Measurements from ENCODE around the gene FBXO28.

Gene FBXO28

DNA sequence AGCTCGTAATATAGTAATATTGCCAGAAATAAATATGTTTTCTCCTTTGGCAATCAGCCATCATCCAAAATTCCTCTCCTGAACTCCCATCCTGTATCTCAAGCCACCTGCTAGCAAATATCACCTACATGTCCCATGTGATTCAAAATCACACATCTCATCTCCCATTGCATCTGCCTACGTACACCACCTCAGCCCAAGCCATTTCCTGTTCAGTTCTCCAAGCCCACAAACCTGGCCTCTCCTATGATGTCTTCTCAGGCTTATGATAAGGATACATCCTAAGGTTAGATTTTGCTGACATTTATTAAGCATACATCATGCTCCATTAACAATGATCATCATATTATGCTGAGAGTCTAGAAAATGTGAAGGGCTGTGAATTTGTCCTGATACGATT, 37.2 kb downstream of the FBXO28 start:
- DNase-seq (ENCODE audit: low read depth in 2 of 3, low spot score in 1 of 3), result no peak

DNA sequence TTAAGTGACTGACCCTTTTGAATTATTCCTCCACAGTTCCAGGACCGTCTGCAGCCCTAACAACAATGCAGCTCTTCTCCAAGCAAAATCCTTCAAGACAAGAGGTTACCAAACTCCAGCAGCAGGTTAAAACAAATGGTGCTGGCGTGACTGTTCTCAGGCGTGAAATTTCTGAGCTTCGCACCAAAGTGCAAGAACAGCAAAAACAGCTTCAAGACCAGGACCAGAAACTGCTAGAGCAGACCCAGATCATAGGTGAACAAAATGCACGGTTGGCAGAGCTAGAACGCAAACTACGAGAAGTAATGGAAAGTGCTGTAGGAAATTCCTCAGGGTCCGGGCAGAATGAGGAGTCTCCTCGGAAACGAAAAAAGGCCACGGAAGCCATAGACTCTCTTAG, 43.4 kb downstream of the FBXO28 start:
- DNase-seq (ENCODE audit: low read depth in 2 of 3, low spot score in 1 of 3), result no peak

DNA sequence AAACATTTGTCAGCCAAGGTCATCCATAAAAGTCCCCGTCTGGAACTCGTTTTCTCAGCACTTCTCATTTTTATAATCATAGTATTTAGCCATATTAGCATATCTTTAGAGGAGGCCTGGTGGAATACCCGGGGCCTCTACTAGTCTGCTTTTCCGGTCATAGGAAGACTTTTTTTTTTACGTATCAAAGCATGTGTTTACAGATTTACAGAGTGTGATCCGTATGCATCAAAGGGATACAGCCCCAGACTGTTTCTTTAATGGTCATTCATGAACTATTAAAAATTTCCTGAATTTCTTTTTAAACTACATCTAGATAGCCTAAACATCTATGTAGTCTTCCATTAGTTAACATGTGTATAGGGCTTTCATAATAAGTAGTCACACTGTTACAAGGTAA, 45.6 kb downstream of the FBXO28 start:
- no peak for DNase-seq (ENCODE audit: low read depth in 2 of 3, low spot score in 1 of 3)

DNA sequence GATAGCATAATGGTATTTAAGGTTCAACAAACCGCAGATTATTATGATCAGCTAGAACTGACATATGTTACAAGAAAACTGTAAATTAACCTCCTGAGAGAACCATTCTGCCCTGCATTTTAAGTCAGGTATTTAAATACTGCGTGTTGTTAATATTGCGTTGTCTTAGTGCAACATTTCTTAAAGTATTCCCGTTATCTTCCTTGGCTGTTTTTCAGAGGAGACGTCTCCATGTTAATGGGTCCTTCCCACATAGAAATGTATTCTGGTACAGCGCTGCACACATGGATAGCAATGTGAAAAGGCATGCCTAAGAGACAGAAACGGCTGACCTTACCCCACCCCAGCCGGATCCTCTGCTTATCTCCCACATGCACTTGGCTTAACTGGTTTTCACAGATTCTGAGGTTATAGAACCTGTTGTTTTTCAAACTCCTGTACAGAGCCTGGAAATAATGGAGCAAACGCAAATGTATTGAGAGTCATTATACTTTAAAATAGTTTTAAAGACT, 46.3 kb downstream of the FBXO28 start:
- no peak for DNase-seq (ENCODE audit: low read depth in 2 of 3, low spot score in 1 of 3)

DNA sequence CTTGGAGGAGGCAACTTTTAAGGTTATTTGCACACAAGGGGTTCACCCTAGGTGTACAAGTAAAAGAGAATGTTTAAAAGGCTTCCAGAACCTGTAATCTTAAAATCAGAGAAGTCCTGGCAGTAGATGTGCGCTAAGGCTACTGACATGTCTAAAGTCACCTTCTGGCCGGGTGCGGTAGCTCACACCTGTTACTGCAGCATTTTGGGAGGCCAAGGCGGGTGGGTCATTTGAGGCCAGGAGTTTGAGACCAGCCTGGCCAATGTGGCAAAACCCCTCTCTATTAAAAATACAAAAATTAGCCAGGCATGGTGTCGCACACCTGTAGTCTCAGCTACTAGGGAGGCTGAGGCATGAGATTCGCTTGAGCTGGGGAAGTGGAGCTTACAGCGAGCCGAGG, 48.9 kb downstream of the FBXO28 start:
- no peak for DNase-seq (ENCODE audit: low read depth in 2 of 3, low spot score in 1 of 3)

DNA sequence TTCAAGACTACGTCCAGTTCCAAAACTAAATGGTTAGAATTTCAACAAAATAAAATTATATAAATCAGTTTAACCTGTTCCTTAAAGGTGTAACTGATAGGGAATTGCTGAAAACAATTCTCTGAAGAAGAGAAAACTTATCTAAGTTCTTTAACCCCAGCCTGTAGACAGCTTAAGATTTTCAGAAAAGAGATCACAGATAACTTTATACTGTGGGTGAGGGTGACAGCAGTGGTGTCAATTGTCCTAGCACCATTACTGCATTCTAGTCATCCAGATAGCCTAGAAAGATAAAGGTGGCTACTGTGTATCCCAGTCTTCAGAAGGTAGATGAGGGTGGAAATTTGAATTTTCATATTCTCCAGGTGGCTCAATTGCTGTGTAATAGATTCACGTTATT, 49.4 kb downstream of the FBXO28 start:
- no peak for DNase-seq (ENCODE audit: low read depth in 2 of 3, low spot score in 1 of 3)

DNA sequence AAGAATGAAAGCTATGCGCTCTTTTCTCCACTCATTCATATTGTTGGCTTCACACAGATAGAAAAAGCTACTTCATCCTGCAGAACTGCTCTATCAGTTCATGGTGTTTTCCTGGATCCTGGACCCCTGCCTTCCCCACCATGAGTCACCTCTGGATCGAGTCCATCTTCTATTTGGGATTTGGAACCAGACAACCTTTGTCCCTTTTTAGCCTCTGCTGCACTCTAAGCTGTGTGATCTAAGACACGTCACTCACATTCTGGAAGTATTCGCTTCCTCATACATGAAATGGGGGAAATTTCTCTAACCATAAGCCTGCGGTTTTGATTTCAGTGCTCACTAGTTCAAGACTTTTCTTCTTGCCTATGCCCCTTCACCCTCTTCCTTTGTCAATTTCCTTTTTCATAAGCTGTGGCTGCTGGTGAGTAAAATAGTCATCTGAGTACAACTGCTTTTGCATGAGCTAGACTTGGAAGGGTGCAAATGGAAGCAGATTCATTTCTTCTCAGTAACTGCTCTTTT, 55.0 kb downstream of the FBXO28 start:
- DNase-seq (ENCODE audit: low read depth in 2 of 3, low spot score in 1 of 3), result peak in 1 of 3 donors; percentile 42

DNA sequence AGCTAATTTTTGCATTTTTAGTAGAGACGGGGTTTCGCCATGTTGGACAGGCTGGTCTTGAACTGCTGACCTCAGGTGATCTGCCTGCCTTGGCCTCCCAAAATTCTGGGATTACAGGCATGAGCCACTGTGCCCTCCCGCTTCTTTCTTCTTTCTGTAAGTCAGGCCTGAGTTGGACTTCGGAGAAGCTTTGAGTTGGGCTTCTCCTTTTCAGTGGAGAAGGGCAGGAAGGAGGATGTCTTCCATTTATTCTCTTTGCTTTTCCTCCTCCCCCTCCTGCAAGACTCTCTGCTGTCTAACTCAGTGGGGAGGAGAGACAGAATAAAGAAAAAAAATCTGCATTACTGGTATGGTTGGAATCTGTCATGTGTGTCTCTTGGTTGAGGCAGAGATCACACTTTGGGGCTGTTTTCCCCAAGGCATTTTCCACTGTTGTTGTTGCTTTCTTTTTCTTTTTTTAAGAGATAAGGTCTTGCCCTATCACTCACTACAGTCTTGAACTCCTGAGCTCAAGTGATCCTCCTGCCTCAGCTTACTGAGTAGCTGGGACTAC, 55.9 kb downstream of the FBXO28 start:
- no peak for DNase-seq (ENCODE audit: low read depth in 2 of 3, low spot score in 1 of 3)

DNA sequence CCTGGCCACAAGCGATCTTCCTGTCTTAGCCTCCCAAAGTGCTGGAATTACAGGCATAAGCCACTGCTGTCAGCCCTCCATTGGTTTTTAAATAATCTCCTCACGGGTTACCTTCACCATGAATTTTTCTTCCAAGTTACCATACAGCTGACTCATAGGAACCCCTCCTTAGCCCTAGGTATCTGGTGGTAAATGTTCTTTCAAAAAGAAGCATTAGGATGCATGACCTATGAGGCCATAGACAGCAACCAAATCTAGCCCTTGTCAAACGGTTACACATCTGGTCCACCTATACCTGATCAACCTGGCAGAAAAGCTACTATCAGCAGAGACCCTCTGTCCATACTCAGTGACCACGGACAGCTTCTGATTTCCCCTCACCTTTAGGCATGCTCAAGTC, 56.4 kb downstream of the FBXO28 start:
- no peak for DNase-seq (ENCODE audit: low read depth in 2 of 3, low spot score in 1 of 3)

DNA sequence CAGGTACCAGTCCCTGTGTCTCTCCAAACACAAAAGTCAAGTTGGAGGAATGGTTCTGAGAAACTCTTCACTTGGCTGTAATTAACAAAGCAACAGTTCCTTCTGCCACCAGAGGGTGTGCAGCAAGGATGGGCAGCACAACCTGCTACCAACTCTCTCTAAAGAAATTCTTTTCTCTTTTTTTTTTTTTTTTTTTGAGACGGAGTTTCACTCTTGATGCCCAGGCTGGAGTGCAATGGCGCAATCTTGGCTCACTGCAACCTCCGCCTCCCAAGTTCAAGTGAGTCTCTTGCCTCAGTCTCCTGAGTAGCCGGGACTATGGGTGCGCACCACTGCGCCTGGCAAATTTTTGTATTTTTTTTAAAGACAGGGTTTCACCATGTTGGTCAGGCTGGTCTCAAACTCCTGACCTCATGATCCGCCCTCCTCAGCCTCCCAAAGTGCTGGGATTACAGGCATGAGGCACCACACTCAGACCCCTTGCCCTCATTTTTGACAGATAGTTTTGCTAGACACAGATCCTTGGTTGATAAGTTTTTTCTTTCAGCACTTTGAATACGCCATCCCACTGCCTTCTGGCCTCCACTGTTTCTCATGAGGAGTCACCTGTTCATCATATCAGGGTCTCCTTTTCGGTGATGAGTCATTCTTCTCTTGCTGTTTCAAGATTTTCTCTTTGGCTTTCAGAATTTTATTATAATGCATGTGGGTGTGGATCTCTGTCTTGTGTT, 57.0 kb downstream of the FBXO28 start:
- DNase-seq (ENCODE audit: low read depth in 2 of 3, low spot score in 1 of 3), result no peak

DNA sequence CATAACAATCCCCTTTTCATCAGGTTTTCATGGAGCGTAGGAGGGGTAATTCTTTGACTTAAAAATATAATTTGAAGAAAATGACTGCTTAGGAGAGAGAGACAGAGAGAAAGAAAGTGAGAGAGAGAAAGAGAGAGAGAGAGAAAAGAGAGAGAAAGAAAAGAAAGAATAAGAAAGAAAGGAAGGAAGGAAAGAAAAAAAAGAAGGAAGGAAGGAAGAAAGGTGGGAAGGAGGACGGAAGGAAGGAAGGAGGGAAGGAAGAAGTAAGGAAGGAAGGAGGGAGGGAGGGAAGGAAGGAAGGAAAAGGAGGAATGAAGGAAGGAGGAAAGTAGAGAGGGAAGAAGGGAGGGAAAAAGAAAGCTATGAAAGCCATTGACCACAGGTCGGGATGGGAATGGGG, 58.3 kb downstream of the FBXO28 start:
- no peak for DNase-seq (ENCODE audit: low read depth in 2 of 3, low spot score in 1 of 3)

DNA sequence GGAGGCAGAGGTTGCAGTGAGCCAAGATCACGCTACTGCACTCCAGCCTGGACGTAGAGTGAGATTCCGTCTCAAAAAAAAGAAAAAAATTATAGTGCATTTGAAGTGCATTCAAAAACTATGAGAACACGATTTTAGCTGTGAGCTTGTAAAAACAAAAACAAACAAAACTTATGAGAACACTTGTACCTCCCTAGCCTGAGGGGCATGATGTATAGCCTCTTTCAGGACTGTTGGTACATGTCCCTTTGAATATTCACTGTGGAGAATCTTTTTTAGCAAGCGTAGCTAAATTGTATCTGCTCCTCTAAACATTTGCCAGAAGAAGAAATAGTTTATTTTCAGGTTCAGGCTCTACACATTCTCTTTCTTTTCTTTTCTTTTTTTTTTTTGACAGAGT, 59.6 kb downstream of the FBXO28 start:
- DNase-seq (ENCODE audit: low read depth in 2 of 3, low spot score in 1 of 3), result no peak

DNA sequence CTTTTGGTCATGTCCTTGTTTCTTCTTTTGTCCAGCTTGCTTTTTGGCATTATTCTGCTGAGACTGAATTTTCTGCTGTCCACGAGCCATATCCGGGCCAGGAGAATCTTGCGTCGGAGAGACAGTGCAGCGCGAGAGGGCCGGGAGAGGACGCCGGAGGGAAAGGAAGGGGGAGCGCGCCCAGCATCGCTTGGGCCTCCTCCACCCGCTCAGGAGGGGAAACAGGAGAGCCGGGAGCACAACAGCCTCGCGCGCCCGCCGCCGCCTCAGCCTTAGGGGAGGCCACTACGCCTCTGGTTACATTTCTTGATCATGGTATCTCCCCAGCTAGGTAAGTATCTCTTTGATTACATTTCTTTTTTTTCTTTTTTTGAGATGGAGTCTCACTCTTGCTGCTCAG, 61.7 kb downstream of the FBXO28 start:
- DNase-seq (ENCODE audit: low read depth in 2 of 3, low spot score in 1 of 3), result no peak

DNA sequence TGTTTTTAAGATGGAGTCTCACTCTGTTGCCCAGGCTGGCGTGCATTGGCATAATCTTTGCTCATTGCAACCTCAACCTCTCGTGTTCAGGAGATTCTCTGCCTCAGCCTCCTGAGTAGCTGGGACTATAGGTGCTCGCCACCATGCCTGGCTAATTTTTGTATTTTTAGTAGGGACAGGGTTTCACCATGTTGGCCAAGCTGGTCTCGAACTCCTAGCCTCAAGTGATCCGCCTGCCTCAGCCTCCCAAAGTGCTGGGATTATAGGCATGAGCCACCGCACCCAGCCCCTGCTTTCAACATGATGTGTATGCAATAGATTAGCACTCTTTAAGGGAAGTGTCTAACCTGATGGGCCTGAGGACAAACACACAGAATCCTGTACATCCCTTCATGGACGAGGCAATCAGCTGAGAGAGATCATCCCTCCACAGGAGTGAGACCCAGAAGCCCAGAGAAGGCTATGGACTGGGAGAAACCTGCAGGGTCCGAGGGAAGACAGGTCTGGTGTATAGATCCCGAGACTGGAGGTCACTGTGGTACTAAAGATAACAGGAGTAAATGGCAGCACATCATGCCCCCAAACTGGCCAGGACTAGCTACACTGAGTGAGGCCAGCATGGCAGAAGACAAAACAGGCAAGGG, 63.6 kb downstream of the FBXO28 start:
- no peak for DNase-seq (ENCODE audit: low read depth in 2 of 3, low spot score in 1 of 3)

DNA sequence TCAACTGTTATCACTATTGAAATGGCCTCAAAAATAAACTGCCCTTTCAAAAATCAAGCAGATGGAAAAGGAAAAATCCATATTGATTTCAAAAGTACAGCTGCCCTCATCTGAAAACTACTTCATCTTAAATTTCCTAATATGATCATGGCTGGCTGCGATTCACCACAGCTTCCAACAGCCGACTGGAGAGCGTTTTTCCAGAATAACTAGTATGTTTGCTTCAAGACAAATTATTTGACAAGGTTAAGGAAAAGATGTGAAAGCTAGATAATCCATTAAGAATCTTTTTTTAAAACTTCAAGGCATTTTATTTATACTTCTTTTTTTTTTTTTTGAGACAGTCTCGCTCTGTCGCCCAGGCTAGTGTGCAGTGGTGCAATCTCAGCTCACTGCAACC, 65.0 kb downstream of the FBXO28 start:
- DNase-seq (ENCODE audit: low read depth in 2 of 3, low spot score in 1 of 3), result no peak

DNA sequence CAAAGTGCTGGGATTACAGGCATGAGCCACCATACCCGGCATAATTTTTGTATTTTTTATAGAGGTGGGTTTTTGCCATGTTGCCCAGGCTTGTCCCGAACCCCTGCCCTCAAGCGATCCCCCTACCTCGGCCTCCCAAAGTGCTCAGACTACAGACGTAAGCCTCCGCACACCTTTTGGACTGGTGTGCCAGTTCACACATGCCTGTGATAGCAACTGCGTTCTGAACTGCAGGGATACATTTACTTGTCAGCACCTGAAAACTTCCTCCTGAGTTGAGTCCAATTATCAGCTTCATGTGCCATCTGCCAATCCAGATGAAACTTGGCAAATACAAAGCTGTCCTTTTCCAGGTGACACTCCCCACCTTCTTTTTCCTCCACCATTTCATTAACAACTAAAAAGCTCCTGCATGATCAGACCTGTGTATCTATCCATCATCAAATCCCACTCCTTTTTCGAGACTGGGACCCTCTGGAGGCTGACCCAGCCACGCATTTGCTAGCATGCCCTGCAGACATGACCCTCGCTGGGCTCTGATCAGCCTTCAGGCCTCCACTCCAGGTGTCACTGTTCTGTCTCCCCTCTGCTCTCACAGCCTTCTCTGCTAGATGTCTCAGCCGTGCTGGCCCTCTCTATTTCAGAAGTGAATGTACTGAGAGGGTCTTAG, 67.0 kb downstream of the FBXO28 start:
- no peak for DNase-seq (ENCODE audit: low read depth in 2 of 3, low spot score in 1 of 3)

DNA sequence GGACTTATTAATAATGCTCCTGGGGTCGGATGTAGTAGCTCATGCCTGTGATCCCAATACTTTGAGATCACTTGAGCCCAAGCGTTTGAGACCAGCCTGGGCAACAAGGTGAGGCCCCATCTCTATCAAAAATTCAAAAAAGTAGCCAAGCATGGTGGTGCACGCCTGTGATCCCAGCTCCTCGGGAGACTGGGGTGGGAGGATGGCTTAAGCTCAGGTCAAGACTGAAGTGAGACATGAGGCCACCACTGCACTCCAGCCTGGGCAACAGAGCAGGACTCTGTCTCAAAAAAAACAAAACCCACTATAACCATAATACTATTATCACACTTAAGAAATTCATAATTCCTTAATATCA, 67.5 kb downstream of the FBXO28 start:
- DNase-seq (ENCODE audit: low read depth in 2 of 3, low spot score in 1 of 3), result no peak

DNA sequence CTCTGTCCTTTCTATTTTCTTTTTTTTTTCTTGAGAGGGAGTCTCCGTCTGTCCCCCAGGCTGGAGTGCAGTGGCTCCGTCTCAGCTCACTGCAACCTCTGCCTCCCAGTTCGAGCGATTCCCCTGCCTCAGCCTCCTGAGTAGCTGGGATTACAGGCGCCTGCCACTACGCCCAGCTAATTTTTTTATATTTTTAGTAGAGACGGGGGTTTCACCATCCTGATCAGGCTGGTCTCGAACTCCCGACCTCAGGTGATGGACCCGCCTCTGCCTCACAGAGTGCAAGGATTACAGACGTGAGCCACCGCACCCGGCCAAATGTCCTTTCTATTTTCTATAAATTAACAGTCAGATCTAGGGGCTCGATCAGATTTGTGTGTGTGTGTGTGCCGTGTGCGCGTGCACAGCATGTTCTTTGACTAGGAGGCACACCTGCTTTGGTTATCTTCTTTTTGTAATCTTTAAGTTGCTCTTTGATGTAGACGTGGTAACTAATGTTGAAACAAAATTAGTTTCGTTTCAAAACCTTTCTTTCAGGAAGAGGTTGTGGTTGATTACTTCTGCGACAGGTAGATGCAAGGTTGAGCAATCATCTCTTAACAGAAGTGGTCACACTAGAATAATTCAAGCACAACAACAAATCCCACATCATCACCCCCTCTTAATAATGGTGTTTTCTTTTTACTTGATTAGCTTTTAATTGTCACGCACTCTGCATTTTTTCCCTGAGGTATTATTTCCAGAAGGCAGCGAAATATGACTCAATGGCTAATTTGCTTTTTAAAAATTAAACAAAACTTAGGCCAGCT, 68.3 kb downstream of the FBXO28 start:
- DNase-seq (ENCODE audit: low read depth in 2 of 3, low spot score in 1 of 3), result peak in 2 of 3 donors; percentile 22 to 27

DNA sequence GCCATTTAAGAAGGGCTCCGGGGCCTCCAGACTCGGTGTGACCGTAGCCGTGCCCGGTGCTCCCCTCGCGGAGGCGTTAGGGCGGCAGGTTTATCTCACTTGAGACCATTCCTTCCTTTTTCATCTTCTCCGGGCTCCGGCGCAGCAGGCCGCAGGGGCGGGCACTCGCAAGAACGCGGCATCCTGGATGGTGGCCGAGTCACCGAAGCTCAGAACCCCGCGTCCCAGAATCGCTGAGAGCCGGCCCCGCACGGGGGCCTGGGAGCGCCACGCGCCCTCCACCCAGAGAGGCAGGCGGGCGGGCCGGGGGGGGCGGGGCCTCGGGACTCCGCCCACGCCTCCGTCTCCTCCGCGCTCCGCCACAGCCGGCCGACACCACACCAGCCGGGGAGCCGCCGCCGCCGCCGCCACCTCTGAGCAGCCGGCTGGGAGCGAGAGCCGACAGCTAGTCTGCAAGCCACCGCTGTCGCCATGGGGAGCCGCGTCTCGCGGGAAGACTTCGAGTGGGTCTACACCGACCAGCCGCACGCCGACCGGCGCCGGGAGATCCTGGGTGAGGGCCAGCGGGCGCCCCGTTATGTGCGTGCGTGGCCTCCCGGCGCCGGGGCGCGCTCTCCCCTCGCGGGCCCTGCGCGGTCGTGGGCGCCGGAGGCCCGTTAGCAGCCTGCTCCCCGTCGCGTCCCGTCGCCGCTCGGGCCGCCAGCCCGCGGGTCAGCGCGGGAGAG, 69.1 kb downstream of the FBXO28 start, which contains the start of gene DEGS1:
TSS of gene DEGS1 (plus strand) at position 375 of the 725 bp plus-strand sequence. CDS start at position 472, 97 bp downstream.
- DNase-seq (ENCODE audit: low read depth in 2 of 3, low spot score in 1 of 3), result peak; percentile 61 to 77 (median 62)

Data from stimulated activated CD4-positive, alpha-beta T cell treated with anti-CD3 and anti-CD28 coated beads, Interleukin-12 subunit alpha, Interleukin-12 subunit beta, amount 100 ng/mL, for 48 hours (primary cell).